CD14-positive monocyte (primary cell): ENCODE measurements around the gene OAS2. TPM values are rescaled to one million over a fixed set of nuclear protein-coding genes. Genes with fewer than 3 reads are reported as not detected.
A peak's percentile ranks its signal among the peaks of the same experiment; 100 is the strongest.

Source experiments
- DNase-seq, 3 donors: peaks; one replicate each; pipeline ENCODE4 v3.0.0-alpha.2; 2011 to 2022
- H2AFZ ChIP-seq: 2 replicates; pipeline ENCODE4 v1.6.0; 2012; ENCODE audit warnings: mild to moderate bottlenecking, low read depth, low read length, inconsistent platforms; ENCODE audit not compliant: insufficient read depth, poor library complexity, severe bottlenecking
- H3K27ac ChIP-seq, 2 donors: 1 replicate in 1 of 2; 2 replicates in 1 of 2; pipeline ENCODE4 v1.5.1; 2012 to 2013; ENCODE audit warnings: low read length in 2 of 2, control low read depth in 1 of 2, inconsistent platforms in 1 of 2, low read depth in 1 of 2, mild to moderate bottlenecking in 1 of 2
- H3K27me3 ChIP-seq, 2 donors: one replicate each; pipeline versions ENCODE4 v1.6.0 to v1.6.1; 2011 to 2013; ENCODE audit warnings: low read length in 2 of 2; ENCODE audit not compliant: control insufficient read depth in 2 of 2, insufficient read depth in 2 of 2
- H3K36me3 ChIP-seq, 2 donors: replicated peaks in 1 of 2; 1 replicate in 1 of 2; 2 replicates in 1 of 2; pipeline versions ENCODE4 v1.5.1 to v1.6.1; 2012 to 2013; ENCODE audit warnings: low read length in 2 of 2, control low read depth in 1 of 2, inconsistent platforms in 1 of 2, mild to moderate bottlenecking in 1 of 2; ENCODE audit not compliant: insufficient read depth in 2 of 2, control insufficient read depth in 1 of 2
- H3K4me1 ChIP-seq, 2 donors: 1 replicate in 1 of 2; 2 replicates in 1 of 2; pipeline versions ENCODE4 v1.5.1 to v1.6.1; 2012 to 2013; ENCODE audit warnings: low read length in 2 of 2, control low read depth in 1 of 2, inconsistent platforms in 1 of 2, mild to moderate bottlenecking in 1 of 2, moderate library complexity in 1 of 2; ENCODE audit not compliant: insufficient read depth in 2 of 2, control insufficient read depth in 1 of 2
- H3K4me2 ChIP-seq: replicated peaks from 2 replicates; pipeline ENCODE3; 2012; ENCODE audit warnings: low read length, moderate library complexity, mild to moderate bottlenecking; ENCODE audit not compliant: poor library complexity, severe bottlenecking; ENCODE audit errors: extremely low read depth
- H3K4me3 ChIP-seq, 3 experiments: fragments of 200-600 bp in 1 of 3; sonication (generic) in 1 of 3; replicated peaks in 1 of 3; 1 replicate in 2 of 3; 2 replicates in 1 of 3; pipeline ENCODE4 v1.5.1; 2011 to 2013; ENCODE audit warnings: low read length in 3 of 3, mild to moderate bottlenecking in 3 of 3, control low read depth in 2 of 3, low read depth in 2 of 3, inconsistent platforms in 1 of 3, moderate library complexity in 1 of 3
- H3K79me2 ChIP-seq: 2 replicates; pipeline ENCODE4 v1.6.0; 2012; ENCODE audit warnings: mild to moderate bottlenecking, control low read depth, inconsistent platforms, low read length, moderate library complexity; ENCODE audit not compliant: insufficient read depth
- H3K9ac ChIP-seq: 2 replicates; pipeline ENCODE4 v1.6.0; 2017; ENCODE audit warnings: low read length, mild to moderate bottlenecking; ENCODE audit not compliant: insufficient read depth, poor library complexity, severe bottlenecking
- H3K9me3 ChIP-seq, 2 donors: replicated peaks in 1 of 2; 1 replicate in 1 of 2; 2 replicates in 1 of 2; pipeline versions ENCODE4 v1.5.1 to v1.6.1; 2012 to 2013; ENCODE audit warnings: low read length in 2 of 2, control low read depth in 1 of 2; ENCODE audit not compliant: control insufficient read depth in 1 of 2, insufficient read depth in 1 of 2
- H4K20me1 ChIP-seq: 2 replicates; pipeline ENCODE4 v1.6.0; 2012; ENCODE audit warnings: mild to moderate bottlenecking, low read length, control low read depth, moderate library complexity; ENCODE audit not compliant: insufficient read depth
- H3K27ac Mint-ChIP-seq, 7 donors: one replicate each; pipeline ENCODE4 v1.8.0; 2020; ENCODE audit warnings: mild to moderate bottlenecking in 7 of 7, mixed read lengths in 7 of 7, moderate library complexity in 6 of 7, inconsistent platforms in 2 of 7
- H3K27me3 Mint-ChIP-seq, 3 donors: one replicate each; pipeline ENCODE4 v1.8.0; 2021 to 2022; ENCODE audit warnings: low read depth in 3 of 3, mild to moderate bottlenecking in 3 of 3, mixed read lengths in 3 of 3, moderate library complexity in 3 of 3, inconsistent platforms in 1 of 3
- H3K36me3 Mint-ChIP-seq, 2 donors: one replicate each; pipeline ENCODE4 v1.8.0; 2020; ENCODE audit warnings: mixed read lengths in 2 of 2, inconsistent platforms in 1 of 2, mild to moderate bottlenecking in 1 of 2
- H3K4me1 Mint-ChIP-seq: one replicate; pipeline ENCODE4 v1.8.0; 2020; ENCODE audit warnings: mild to moderate bottlenecking, mixed read lengths
- H3K4me3 Mint-ChIP-seq, 2 donors: one replicate each; pipeline ENCODE4 v1.8.0; 2020; ENCODE audit warnings: mild to moderate bottlenecking in 2 of 2, mixed read lengths in 2 of 2, moderate library complexity in 1 of 2
- H3K9me3 Mint-ChIP-seq, 7 donors: one replicate each; pipeline ENCODE4 v1.8.0; 2020 to 2022; ENCODE audit warnings: mixed read lengths in 7 of 7, mild to moderate bottlenecking in 6 of 7, moderate library complexity in 6 of 7, inconsistent platforms in 2 of 7
- CTCF ChIP-seq: fragments of 200-600 bp; IDR thresholded peaks from one replicate; pipeline ENCODE4 v1.8.0; 2022; ENCODE audit warnings: antibody characterized with exemption, mild to moderate bottlenecking
- WGBS: methylation state at CpG from one replicate; pipeline ENCODE4 v1.1.5; 2013; ENCODE audit warnings: missing lambda C conversion rate; ENCODE audit not compliant: insufficient coverage; 5-methylcytosine and 5-hydroxymethylcytosine counted together
- intact Hi-C, 2 donors: fragments of 100-400 bp; cut with micrococcal nuclease; formaldehyde crosslinking; loops; one replicate each; pipeline versions ENCODE4 v1.15.0 to v1.15.1; 2023
- polyA plus RNA-seq, 3 donors: library from polyadenylated mRNA; depleted of rRNA in 1 of 3; unstranded in 2 of 3; stranded (reverse) in 1 of 3; fragments of 300-500 nt in 2 of 3; fragments of >200 nt in 1 of 3; fragmentation: Illumina TruSeq in 2 of 3; gene quantifications; 1 replicate in 2 of 3; 2 replicates in 1 of 3; pipeline ENCODE4 v1.2.3, GENCODE V29; 2012 to 2021

Gene OAS2
- polyA plus RNA-seq, 3 donors: 27.7 to 55.9 (median 40.1) TPM

- intact Hi-C loops: no loop called here
- Histone ChIP-seq H3K27me3 (no peaks in the 10 kb centered on the region), H3K4me3 (peak overlapping the region in 2 of 3 experiments; percentile 11 to 87), H3K4me2 (peak overlapping the region; percentile 76), H3K4me1 (peaks cover 27 to 44% of the 10 kb centered on the region in 2 donors), H2AFZ (no peak overlapping the region), H3K79me2 (peaks cover 72% of the 10 kb centered on the region), H3K27ac (no peak overlapping the region), H4K20me1 (peaks cover 20% of the 10 kb centered on the region), H3K36me3 (peaks cover 2 to 17% of the 10 kb centered on the region in 2 donors), H3K9ac (no peak overlapping the region), H3K9me3 (peaks cover 0 to 6% of the 10 kb centered on the region in 2 donors)
- DNase-seq: peak in 1 of 3 donors; percentile 15
- peak overlapping the region in 1 of 2 donors; percentile 98 for H3K4me3 Mint-ChIP-seq
- no peak for TF ChIP-seq CTCF
- H3K4me1 Mint-ChIP-seq: peaks cover 42% of the 10 kb centered on the region
- 80% methylated on average over 1 of the region's 4 CpGs for WGBS
- peaks cover 27 to 29% of the 10 kb centered on the region in 2 donors for H3K36me3 Mint-ChIP-seq
- no peaks in the 10 kb centered on the region for H3K27me3 Mint-ChIP-seq
- H3K27ac Mint-ChIP-seq: peak overlapping the region in 3 of 7 donors; percentile 42 to 98 (median 43)
- peaks cover 6 to 18% (median 11%) of the 10 kb centered on the region in 7 donors for H3K9me3 Mint-ChIP-seq
Measured at GRCh38 chr12:112980491-112981158, 2.3 kb downstream of the OAS2 start.

- Histone ChIP-seq H3K4me3 (no peak overlapping the region), H3K9me3 (peaks cover 0 to 6% of the 10 kb centered on the region in 2 donors), H2AFZ (no peak overlapping the region), H3K4me1 (peaks cover 0 to 14% of the 10 kb centered on the region in 2 donors), H3K27ac (no peak overlapping the region), H3K27me3 (no peaks in the 10 kb centered on the region), H3K4me2 (no peak overlapping the region), H3K9ac (no peak overlapping the region), H4K20me1 (peaks cover 55% of the 10 kb centered on the region), H3K79me2 (peaks cover 62% of the 10 kb centered on the region), H3K36me3 (peaks cover 43 to 66% of the 10 kb centered on the region in 2 donors)
- no peaks in the 10 kb centered on the region for H3K27me3 Mint-ChIP-seq
- H3K4me1 Mint-ChIP-seq: peaks cover 16% of the 10 kb centered on the region
- no peak overlapping the region for H3K4me3 Mint-ChIP-seq
- H3K9me3 Mint-ChIP-seq: peaks cover 6 to 18% (median 11%) of the 10 kb centered on the region in 7 donors
- 100% methylated on average over 1 of the region's 1 CpG for WGBS
- intact Hi-C loops: no loop called here
- DNase-seq: no peak
- TF ChIP-seq CTCF: no peak
- no peak overlapping the region for H3K27ac Mint-ChIP-seq
- peaks cover 72 to 74% of the 10 kb centered on the region in 2 donors for H3K36me3 Mint-ChIP-seq
Measured at GRCh38 chr12:112985642-112986290, 7.4 kb downstream of the OAS2 start.
